ENCODE data around the gene PLCB4.
A peak's percentile ranks its signal among the peaks of the same experiment; 100 is the strongest.
"Not testable (repeated sequence)": the region's sequence is repeated elsewhere in the genome, so short reads cannot be mapped to it uniquely, and the experiment has no call there.

The PLCB4 gene

GRCh38 chr20:9068841-9069663 is at the start of gene PLCB4:
Gene PLCB4 (plus strand): TSS chr20:9069087. CDS start chr20:9307815, 238,728 bp downstream.
- DNase-seq (ENCODE audit: low spot score) = peak; percentile 7

- no peak for DNase-seq (ENCODE audit: low spot score)
Observed at GRCh38 chr20:9019833-9020232, 49.1 kb upstream of the PLCB4 start.

- DNase-seq (ENCODE audit: low spot score) = no peak
Observed at GRCh38 chr20:9021216-9021615, 47.7 kb upstream of the PLCB4 start.

GRCh38 chr20:9021699-9022098 is 47.2 kb upstream of the PLCB4 start:
- DNase-seq (ENCODE audit: low spot score) = no peak

GRCh38 chr20:9022376-9022775 is 46.5 kb upstream of the PLCB4 start:
- DNase-seq (ENCODE audit: low spot score) = no peak

GRCh38 chr20:9024606-9025005 is 44.3 kb upstream of the PLCB4 start:
- no peak for DNase-seq (ENCODE audit: low spot score)

GRCh38 chr20:9025011-9025410 is 43.9 kb upstream of the PLCB4 start:
- no peak for DNase-seq (ENCODE audit: low spot score)

GRCh38 chr20:9025643-9026042 is 43.2 kb upstream of the PLCB4 start:
- DNase-seq (ENCODE audit: low spot score) = no peak

- DNase-seq (ENCODE audit: low spot score) = no peak
Observed at GRCh38 chr20:9027626-9028025, 41.3 kb upstream of the PLCB4 start.

- no peak for DNase-seq (ENCODE audit: low spot score)
Observed at GRCh38 chr20:9028419-9028818, 40.5 kb upstream of the PLCB4 start.

GRCh38 chr20:9031991-9032390 is 36.9 kb upstream of the PLCB4 start:
- DNase-seq (ENCODE audit: low spot score) = no peak

GRCh38 chr20:9032758-9033157 is 36.1 kb upstream of the PLCB4 start:
- no peak for DNase-seq (ENCODE audit: low spot score)

- DNase-seq (ENCODE audit: low spot score) = no peak
Observed at GRCh38 chr20:9035126-9035525, 33.8 kb upstream of the PLCB4 start.

- no peak for DNase-seq (ENCODE audit: low spot score)
Observed at GRCh38 chr20:9036593-9036992, 32.3 kb upstream of the PLCB4 start.

GRCh38 chr20:9038791-9039535 is 29.9 kb upstream of the PLCB4 start:
- DNase-seq (ENCODE audit: low spot score) = no peak

GRCh38 chr20:9040863-9041524 is 27.9 kb upstream of the PLCB4 start:
- no peak for DNase-seq (ENCODE audit: low spot score)

GRCh38 chr20:9043364-9043763 is 25.5 kb upstream of the PLCB4 start:
- no peak for DNase-seq (ENCODE audit: low spot score)

- not testable (repeated sequence) for DNase-seq (ENCODE audit: low spot score)
Observed at GRCh38 chr20:9047928-9048327, 21.0 kb upstream of the PLCB4 start.

GRCh38 chr20:9051508-9051907 is 17.4 kb upstream of the PLCB4 start:
- DNase-seq (ENCODE audit: low spot score) = no peak

GRCh38 chr20:9052136-9052535 is 16.8 kb upstream of the PLCB4 start:
- no peak for DNase-seq (ENCODE audit: low spot score)

GRCh38 chr20:9053108-9053507 is 15.8 kb upstream of the PLCB4 start:
- DNase-seq (ENCODE audit: low spot score) = no peak

- DNase-seq (ENCODE audit: low spot score) = no peak
Observed at GRCh38 chr20:9054176-9054575, 14.7 kb upstream of the PLCB4 start.

- no peak for DNase-seq (ENCODE audit: low spot score)
Observed at GRCh38 chr20:9059931-9060330, 9.0 kb upstream of the PLCB4 start.

Data from globus pallidus (tissue), 1 donor.